GM12865 (cell line): Measurements from ENCODE around the gene TTLL4.

Source experiments
- DNase-seq: peaks from one replicate; pipeline ENCODE4 v3.0.0; 2010; ENCODE audit warnings: low read depth
- H3K4me3 ChIP-seq: 2 replicates; pipeline ENCODE4 v1.5.1; 2011; ENCODE audit warnings: mild to moderate bottlenecking, low read depth, low read length, control low read depth
- CTCF ChIP-seq: IDR thresholded peaks from 2 replicates; pipeline ENCODE4 v1.5.1; 2011; ENCODE audit warnings: low read length, control low read depth, low read depth, inconsistent platforms; ENCODE audit not compliant: insufficient read depth; ENCODE audit errors: missing control alignments

Gene TTLL4

GRCh38 chr2:218781691-218782527 is 71.3 kb downstream of the TTLL4 start, which contains the start of gene CYP27A1:
CYP27A1 (plus strand) TSS chr2:218782147; CDS start chr2:218782183, 36 bp downstream.
- no peak within 1 kb of the TSS for H3K4me3 ChIP-seq
- no peak for TF ChIP-seq CTCF
- no peak for DNase-seq

GRCh38 chr2:218782528-218782844 is 71.9 kb downstream of the TTLL4 start:
- no peak overlapping the region for H3K4me3 ChIP-seq
- no peak for TF ChIP-seq CTCF

GRCh38 chr2:218783688-218784087 is 73.1 kb downstream of the TTLL4 start:
- no peak overlapping the region for H3K4me3 ChIP-seq
- no peak for DNase-seq
- no peak for TF ChIP-seq CTCF

More at GRCh38 chr2:218782528-218782844, 71.9 kb downstream of the TTLL4 start:
- no peak for DNase-seq

- no peak for TF ChIP-seq CTCF
- no peak overlapping the region for H3K4me3 ChIP-seq
- DNase-seq, result no peak
These were observed 74.5 kb downstream of the TTLL4 start for GRCh38 chr2:218785103-218785502.

GRCh38 chr2:218786133-218786532 is 75.5 kb downstream of the TTLL4 start:
- H3K4me3 ChIP-seq, result no peak overlapping the region
- DNase-seq, result no peak
- no peak for TF ChIP-seq CTCF

- TF ChIP-seq CTCF, result no peak
- no peak overlapping the region for H3K4me3 ChIP-seq
These were observed 78.1 kb downstream of the TTLL4 start for GRCh38 chr2:218788529-218789255.

More at GRCh38 chr2:218788529-218789255, 78.1 kb downstream of the TTLL4 start:
- no peak for DNase-seq
